GM21367 (cell line): ENCODE data around the gene MREG.
A peak's percentile ranks its signal among the peaks of the same experiment; 100 is the strongest.
"Not testable (repeated sequence)": the region's sequence is repeated elsewhere in the genome, so short reads cannot be mapped to it uniquely, and the experiment has no call there.

Source experiments
- ATAC-seq: cut with Tn5 transposase; IDR thresholded peaks from one replicate; pipeline ENCODE4 v1.9.1; 2021; ENCODE audit not compliant: unreplicated experiment

The MREG gene

DNA sequence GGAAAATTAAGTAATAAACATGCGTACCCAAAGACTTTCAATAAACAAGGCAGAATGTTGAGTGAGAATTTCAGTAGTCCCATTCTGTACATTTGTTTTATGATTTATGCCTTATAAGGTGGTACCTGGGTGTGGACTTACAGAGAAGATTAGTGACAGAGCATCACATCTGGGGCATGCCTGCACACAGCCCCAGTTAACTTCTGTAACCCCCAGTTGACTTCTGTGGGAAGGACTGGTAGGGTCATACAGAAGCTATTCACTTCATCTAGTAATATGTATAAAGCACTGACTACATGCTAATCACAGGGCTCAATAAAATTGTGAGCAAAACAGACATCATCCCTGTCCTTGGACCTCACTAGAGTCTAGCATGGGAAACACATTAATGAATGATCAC is 16.1 kb downstream of the MREG start:
- ATAC-seq: no peak

DNA sequence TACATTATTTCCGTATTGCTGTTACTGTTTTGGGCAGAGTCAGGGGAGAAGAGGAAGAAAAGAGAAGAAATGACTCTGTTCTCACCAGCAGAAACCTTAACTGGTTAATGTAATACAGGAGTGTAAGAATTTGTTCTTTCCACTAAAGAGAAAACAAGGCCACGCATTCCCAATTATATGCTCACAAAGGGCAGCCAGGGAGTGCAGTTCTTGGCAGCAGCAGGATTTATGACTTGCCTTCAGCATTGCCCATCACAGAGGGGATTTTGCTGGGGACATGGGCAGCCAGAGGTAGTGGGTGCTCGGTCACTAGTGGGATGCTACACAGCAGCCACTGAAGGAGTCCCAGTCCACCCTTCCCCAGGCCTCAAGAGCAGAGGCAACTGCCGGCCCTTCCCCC is 18.4 kb downstream of the MREG start:
- no peak for ATAC-seq

DNA sequence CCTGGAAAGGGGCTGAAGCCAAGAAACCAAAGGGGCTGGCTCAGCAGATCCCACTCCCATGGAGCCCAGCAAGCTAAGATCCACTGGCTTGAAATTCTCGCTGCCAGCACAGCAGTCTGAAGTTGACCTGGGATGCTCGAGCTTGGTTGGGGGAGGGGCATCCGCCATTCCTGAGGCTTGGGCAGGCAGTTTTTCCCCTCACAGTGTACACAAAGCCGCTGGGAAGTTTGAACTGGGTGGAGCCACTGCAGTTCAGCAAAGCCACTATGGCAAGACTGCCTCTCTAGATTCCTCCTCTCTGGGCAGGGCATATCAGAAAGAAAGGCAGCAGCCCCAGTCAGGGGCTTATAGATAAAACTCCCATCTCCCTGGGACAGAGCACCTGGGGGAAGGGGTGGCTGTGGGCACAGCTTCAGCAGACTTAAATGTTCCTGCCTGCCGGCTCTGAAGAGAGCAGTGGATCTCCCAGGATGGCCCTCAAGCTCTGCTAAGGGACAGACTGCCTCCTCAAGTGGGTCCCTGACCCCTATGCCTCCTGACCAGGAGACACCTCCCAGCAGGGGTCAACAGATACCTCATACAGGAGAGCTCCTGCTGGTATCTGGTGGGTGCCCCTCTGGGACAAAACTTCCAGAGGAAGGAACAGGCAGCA is 24.7 kb downstream of the MREG start:
- not testable (repeated sequence) for ATAC-seq

DNA sequence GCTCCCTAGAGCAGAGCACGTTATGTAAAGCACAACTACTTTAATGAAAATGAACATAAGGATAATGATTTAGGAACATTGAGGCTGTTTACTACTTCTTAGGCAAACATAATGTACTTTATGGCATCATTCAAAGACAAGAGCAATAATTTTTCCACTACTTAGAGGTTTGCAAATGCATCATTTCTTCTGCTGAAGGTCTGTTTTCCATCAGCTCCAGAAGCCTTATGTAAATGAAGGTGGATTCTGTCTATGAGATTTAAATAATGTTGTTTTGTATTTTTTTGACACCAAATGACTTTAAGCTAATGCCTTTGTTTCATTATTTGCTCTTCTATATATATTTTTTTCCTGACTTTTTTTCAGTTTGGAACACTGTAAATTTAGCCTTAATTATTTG is 28.1 kb downstream of the MREG start:
- no peak for ATAC-seq

DNA sequence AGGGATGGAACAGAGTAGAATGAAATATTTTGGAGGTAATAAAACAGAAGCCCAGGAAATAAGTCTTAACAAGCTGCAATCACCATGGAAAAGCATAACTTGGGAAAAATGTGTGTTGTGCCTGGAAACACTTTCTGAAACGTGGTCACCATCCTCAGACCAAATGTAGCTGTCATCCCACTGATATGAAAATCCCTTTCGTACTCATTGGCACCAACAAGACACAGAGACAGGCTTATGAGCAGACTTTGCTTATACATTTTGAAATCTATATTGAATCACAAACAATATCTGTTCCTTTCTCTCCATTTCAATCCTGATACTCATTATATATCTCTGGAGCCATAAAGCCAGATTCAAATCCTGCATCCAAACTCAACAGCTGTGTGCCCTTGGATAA is 28.7 kb downstream of the MREG start:
- no peak for ATAC-seq

DNA sequence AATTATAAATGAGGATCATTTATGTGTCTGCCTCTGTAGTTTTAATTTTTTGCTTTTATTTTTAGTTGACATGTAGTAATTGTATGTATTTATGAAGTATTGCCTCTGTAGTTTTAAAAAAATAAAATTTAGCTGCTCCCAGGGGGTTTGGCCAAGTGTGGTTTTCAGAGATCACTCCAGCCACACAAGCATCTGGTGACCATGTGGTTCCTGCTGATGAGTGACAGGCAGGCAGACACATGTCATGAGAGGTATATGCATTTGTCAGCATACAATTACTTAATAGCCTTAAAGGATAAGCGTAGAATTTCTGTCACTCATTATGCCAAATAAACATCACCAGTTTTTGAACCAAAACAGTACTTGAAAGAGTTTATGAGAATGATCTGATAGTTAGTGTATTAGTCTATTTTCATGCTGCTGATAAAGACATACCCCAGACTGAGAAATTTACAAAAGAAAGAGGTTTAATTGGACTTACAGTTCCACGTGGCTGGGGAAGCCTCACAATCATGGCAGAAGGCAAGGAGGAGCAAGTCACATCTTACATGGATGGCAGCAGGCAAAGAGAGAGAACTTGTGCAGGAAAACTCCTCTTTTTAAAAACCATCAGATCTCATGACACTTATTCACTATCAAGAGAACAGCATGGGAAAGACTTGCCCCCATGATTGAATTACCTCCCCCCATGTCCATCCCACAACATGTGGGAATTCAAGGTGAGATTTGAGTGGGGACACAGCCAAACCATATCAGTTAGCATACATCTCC is 29.6 kb downstream of the MREG start:
- peak; percentile 54 for ATAC-seq

DNA sequence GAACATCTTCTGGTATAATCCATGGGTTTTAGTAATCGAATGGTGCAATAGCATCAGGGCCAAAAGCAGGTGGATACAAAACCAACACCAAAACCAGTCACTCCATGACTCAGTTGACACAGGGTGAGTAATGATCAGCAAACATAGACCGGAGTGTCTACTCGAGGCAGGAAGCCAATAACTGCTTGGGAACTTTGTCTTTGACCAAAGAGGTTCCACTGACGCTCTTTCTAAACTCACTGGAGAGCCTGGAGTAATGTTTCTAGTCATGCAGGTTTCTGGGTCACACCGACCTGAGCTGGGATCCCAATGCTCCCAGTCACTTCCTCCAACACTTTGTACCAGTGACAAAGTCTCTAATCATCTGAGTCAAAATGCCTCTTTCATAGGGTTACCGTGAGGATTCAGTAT is 30.9 kb downstream of the MREG start:
- no peak for ATAC-seq

DNA sequence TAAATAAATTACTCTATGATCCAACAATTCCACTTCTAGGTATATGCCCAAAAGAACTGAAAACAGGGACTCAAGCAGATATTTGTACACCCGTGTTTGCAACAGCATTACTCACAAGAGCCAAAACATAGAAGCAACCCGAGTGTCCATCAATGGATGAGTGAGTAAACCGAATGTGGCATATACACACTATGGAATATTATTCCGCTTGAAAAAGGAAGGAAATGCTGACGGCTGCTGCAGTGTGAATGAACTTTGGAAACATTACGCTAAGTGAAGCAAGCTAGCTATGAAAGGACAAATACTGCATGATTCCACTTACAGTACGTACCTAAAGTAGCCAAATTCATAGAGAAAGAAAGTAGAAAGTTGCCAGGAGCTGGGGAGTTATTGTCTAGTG is 32.2 kb downstream of the MREG start:
- no peak for ATAC-seq

DNA sequence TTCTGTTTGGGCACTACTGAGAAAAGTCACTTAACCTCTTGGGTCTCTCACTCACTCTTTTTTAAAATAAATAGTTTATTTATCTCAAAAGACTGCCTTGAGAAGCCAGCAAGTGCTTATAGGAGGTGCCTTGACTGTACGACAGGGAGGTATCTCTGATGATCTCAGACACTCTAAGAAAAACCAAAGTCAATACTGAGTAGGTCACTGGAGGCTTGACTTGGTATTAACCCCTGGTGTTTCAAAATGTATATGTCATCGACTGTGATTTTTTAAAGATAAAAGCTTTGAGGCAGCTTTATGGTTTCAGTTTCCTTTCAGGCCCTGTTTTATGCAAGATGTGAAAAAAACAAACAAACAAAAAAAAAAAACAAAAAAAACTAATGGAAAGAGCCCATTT is 33.7 kb downstream of the MREG start:
- ATAC-seq: no peak

DNA sequence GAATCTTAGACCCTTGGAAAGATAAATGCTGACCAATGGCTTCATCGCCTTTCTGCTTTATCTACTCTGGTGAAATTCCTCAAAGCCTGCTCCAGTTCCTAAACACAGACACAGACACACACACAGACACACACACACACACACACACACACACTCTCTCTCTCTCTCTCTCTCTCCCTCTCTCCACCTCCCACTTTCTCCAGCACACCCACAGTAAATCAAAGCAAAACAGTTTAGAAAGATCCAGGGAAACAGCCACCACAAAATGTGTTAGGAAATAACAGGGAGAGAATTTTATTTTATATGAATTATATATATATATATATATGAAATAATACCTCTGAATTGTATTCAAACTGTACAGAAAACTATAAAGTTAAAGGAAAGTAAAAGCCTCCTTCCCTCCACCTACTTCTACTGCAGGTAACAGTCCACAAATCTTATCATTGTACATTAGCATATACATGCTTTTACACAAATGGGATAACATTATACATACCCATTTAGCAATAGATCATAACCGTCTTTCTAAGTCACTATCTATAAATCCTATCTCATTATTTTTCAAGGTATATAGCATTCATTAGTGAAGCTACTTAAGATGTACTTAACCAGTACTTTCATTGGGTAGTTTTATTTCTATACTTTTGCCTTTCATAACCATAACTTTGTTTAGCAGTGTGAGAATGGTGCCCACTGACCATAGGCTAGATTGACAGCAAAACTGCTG is 38.5 kb downstream of the MREG start:
- no peak for ATAC-seq

DNA sequence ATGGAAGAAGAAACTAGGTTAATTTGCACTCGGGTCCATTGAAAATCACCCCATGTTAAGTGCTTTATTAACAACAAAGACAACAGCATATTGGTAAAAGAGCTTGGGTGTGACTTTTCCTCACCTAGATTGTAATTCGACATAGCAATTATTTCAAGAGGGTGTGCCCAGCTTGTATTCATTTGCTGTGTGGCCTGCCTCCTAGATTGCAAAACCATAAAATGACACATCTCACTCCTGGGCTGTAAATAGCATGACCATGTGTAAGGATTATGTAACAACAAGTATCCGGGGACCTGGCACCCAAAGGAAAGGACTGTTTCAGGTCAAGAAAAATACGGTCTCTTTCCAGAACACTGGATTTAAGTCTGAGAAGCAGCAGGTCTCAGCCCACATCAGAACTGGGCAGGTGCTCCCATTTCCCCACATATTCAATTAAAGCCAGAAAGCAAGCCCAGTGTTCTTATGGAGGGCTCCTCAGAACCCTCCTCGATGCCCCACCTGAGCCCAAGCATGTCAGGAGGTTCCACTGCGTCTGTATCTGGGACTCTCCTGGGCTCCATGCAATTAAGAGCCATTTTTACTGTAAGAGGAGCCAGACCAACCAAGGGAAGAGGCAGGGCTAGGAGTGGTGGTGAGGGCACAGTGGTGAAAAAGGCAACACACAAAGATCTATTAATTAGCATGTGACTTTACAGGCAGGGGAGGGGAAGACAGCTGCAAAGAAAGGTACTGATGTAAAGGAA is 39.2 kb downstream of the MREG start:
- ATAC-seq: no peak

DNA sequence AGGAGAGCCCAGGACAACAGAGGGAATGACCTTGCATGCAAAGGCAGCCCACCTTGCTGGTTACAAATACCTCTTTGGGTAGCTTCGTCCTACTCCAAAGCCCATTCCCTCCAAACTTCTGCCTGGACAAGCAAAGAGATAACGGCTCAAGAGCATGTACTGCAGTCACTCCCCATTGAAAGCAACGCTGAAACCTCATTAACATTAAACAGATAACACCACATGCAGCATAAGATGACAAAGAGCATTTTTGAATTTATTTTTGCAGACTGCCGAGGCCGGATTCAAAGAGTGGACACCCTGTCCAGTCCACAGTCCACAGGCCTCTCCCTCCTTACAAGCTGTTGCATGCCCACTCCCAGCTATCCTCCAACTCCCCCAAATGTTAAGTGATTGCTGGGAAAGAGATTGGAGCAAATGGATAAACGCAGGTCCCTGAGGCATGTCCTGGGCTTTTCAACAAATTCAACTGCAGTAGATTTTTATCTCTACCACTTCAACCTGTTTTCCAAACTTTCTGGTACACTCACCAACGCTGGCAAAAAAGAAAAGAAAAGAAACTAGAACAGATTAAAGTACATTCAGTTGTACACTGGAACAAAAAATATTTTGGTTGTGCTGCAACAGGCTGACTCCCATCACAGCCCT is 40.1 kb downstream of the MREG start:
- no peak for ATAC-seq

DNA sequence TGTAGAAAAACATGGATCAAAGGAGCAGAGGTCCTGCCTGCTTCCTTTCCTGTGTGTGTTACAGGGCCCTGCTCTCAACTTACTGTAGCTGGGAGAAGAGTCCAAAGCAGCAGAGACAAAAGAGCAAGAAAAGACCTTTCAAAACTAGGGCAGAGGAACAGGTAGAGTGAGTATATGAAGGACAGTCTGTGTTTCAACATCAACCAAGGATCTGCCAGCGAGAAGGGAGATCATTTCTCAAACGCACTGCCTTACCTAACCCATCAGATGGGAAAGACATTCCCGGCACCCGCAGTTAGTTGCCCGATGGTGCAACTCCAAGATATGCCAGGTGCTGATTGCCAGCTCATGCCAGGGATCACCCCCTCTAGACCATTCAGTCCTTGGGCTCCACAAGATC is 41.7 kb downstream of the MREG start:
- ATAC-seq: no peak

DNA sequence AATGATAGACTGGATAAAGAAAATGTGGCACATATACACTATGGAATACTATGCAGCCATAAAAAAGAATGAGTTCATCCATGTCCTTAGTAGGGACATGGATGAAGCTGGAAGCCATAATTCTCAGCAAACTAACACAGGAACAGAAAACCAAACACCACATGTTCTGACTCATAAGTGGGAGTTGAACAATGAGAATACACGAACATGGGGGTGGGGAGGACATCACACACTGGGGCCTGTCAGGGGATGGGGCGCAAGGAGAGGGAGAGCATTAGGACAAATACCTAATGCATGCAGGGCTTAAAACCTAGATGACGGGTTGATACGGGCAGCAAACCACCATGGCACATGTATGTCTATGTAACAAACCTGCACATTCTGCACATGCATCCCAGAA is 42.5 kb downstream of the MREG start:
- not testable (repeated sequence) for ATAC-seq

DNA sequence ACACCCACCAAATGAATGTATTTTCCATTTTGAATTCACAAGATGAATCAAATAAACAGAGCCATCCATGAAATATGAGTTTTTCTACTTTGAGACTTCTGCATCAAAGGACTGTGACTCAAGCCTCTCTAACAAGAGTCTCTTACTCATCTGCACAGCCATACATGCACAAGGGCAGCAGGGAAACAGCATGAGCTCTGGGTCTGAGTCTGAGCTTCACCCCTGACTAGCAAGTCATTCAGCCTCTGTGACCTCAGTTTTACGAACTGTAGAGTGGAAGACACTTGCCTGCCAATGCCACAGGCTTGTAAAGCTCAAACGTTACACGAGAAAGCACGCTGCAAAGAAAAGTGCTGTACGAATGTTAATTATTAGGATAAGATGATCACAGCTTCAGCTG is 42.9 kb downstream of the MREG start:
- no peak for ATAC-seq

DNA sequence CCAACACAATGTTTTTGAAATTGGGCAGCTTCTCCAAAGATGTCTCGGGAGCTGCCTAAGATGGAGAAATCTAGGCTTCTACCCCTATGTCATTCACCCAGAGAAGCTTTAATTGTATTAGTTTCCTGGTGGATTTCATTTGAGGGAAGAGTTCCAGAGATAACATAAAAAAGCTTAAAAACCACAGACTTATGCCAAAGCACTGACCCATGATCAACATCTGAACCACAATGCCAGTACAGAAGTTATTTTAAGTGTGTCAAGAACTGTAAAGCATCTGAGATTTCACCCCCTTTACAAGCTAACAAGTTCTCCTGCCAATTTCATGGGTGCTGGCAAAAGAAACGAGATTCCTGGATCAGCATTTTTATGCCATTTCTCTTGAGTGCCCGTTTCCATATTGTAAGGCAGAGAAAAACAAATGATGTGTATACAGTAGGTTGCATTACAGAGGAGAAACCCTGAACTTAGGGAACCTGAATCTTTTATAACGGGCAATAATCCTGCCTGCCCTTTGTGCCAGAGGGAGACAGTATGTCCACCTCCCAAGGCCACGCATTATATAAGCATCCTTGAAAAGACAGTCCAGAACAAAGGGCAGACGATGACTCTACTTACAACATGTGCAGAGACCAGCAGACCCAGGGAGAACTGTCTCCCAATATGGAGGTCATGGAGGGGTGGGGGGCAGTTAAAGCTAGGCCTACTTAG is 44.1 kb downstream of the MREG start:
- no peak for ATAC-seq

DNA sequence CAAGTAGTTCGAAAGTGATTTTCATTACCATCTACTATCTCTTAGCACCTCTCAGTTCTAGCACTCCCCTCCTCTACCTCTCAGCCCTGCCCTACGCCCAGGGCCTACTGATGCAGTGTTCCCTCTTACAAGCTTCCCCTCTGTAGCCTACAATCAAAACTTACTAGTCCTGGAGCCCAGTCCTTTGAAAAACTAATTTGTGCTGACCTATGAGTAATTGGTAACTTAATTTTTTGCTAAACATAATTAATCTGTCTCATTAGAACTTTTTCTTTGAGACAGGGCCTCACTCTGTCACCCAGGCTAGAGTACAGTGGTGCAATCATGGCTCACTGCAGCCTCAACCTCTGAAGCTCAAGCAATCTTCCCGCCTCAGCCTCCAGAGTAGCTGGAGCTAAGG is 44.9 kb downstream of the MREG start:
- no peak for ATAC-seq

DNA sequence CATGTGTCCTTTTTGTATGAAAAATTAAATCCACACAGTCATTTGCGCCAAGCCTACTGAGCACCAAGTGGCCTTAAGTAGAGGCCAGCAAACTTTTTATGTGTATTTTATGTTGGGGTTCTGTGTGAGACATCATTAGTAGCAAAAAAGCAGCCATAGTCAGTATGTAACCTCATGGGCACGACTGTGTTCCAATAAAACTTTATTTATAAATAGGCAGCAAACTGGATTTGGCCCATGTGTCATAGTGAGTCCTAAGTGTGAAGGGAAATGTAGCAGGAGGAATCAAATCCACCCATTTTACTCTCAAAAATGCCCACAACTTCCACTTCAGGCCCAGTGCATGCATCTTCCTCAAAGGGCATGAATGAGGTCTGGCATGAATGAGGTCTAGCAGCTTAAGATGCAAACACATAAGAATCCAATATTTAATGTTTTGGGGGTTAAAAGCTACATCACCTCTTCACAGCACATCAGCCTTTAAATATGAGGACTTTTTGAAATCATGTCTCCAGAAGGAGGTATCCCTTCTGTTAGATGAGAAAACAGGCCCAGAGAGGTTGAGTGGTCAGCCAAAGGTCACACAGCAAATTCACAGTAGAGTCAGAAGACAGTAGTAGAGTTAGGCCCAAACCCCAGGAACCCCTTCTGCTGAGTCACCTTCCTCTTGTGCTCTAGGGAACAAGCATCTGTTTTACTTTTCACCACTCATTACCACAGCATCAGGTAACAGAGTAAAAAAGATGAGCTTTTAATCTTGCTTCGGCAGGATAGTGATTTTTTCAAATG is 45.6 kb downstream of the MREG start:
- ATAC-seq: no peak

DNA sequence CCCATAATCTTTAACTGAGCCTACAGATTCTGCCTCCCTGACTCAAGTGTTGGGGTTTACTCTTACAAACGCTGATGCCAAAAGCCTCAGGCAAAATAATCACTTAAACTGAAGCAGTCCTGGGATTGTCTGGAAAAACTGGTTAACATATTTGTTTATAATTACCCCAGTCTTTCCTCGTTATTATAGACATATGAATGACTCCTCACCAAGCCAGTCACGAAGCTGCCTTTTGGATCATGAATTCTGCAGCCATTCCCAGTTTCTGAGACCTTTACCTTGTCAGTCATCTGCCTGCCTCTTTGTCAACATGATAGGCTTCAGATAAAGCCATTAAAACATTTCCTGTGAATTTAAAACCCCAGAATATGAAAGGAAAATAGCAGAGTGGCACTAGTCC is 46.4 kb downstream of the MREG start:
- ATAC-seq: no peak

DNA sequence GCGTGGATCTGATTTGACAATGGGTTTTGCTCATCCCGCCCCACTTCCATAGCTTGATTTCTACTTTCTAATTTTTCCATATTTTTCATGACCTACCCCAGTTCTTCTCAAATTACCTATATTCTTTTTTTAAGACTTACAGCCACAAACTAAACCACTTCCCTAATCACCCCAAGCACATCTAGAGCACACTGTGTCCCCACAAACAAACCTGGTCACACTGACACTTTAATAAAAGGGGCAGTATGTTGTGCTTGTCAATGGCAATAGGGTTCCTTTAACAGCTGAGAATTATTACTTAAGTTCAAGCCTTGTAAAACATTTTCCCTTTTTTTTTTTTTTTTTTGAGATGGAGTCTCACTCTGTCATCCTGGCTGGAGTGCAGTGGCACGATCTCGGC is 47.1 kb downstream of the MREG start:
- ATAC-seq: no peak
